ENCODE measurements around the gene RNF115. TPM values are rescaled to one million over a fixed set of nuclear protein-coding genes. Genes with fewer than 3 reads are reported as not detected.
"Not testable (repeated sequence)": the region's sequence is repeated elsewhere in the genome, so short reads cannot be mapped to it uniquely, and the experiment has no call there.

The RNF115 gene
- polyA plus RNA-seq (ENCODE audit: insufficient read length) = 18.0 TPM

DNA sequence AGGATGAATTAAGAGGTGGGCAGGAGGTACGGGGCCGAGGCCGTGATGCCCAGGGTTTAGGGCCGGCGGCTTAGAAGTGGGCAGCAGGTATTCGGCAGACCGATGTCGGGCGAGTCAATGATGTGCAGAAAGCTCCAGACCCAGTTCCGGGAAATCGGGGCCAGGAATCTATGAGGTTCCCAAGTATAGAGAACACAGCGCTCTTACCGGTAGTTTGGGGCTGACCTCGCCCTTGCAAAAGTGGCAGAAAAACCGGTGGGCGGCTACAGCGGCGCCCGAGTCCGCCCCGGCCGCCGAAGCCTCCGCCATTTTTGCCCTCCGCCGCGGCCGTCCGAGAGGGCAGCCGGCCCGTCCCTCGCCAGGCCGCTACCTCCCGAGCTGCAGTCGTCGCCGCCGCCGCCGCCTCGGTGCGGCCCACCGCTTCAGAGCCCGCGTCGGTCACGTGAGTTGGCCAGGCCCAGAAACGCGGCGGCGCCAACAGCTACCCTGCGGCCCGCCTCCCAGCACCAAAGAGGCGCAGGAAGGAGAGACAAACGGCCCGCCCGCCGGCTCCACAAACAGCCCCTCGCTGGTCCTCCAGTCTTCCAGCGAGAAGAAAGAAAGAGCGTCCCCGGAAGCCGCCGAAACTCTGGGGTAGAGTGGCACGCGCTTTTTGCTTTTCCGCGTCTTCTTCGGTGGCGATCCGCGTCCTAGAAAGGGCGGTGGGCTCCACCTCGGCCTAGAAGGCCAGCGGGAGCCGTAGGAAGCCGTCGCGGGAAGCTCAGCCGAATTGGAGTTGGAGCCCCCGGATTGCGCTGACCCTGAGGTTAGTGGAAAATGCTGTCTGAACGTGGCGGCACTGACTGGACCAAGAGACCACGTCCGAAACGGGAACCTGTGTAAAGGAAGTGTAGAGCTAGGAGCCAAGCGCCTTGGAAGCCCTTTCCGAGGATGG lies at the start of gene RNF115, which contains the start of gene POLR3C:
RNF115 (minus strand) TSS at position 531 of the 934 bp plus-strand sequence; CDS start at position 309, 222 bp downstream.
POLR3C (plus strand) TSS at position 636 of the 934 bp plus-strand sequence. CDS start 1,577 bp downstream, outside the sequence.
- peak; percentile 64 for DNase-seq (ENCODE audit: low read depth)

DNA sequence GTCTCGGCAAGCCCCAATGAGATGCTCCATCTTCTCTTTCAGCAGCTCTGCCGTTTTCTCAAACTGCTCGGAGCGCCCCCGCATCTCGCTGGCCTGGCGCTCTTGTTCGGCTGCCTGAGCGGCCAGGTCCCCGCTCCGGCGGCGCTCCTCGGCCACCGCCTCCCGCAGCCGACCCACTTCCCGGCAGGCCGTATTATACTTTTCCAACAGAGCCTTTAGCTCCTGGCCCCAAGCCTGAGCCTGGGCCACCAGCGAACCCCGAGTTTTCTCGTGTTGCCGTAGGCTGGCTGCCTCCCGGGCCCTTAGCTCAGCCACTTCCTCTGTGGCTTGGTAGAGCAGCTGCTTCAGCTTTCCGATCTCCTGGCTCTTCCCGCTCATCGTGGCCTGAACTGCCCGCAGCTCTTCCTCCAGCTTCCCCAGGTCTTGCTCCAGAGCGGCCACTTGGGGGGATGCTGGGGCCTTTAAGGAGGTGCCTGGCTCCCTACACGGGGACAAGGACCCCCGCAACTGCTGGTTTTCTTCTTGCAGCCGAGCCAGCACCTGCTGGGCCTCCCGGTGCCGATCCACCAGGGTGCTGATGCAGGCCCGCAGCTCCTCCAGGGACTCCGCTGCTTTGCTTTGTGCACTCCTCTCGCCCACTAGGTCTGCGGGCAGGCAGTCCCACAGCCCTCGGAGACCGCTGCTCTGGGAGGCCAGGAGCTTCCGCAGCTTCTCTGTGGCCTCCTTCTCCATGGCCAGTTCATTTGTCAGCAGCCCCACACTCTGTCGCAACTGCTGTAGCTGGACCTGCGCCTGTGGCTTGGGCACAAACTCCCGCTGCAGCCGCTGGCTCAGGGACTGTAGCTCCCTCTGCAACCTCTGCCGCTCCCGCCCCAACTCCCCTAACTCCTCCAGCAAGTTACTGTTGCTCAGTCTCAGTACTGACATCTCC lies 48.4 kb upstream of the RNF115 start:
- no peak for DNase-seq (ENCODE audit: low read depth)

DNA sequence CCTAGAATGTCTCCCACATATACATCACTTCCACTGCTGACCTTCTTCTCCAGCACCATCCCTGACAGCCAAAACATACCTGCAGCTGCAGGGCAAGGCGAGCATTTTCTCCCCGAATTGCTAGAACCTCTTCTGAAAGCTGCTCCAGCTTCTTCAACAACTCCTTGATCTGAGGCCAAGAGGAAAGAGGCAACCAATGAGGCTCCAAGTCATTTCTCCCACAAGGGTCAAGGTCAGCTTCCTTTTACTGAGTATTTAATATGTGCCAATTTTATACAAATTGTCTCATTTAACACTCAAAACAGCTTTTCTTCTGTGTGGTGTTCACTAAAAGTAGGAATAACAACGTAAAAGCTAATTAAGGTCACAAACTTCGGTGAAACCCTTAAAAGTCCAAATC lies 44.3 kb upstream of the RNF115 start:
- no peak for DNase-seq (ENCODE audit: low read depth)

GRCh38 chr1:145863282-145864018 lies 39.6 kb upstream of the RNF115 start:
- peak; percentile 67 for DNase-seq (ENCODE audit: low read depth)

- peak; percentile 83 for DNase-seq (ENCODE audit: low read depth)
Observed at GRCh38 chr1:145859491-145860023, 35.7 kb upstream of the RNF115 start.

DNA sequence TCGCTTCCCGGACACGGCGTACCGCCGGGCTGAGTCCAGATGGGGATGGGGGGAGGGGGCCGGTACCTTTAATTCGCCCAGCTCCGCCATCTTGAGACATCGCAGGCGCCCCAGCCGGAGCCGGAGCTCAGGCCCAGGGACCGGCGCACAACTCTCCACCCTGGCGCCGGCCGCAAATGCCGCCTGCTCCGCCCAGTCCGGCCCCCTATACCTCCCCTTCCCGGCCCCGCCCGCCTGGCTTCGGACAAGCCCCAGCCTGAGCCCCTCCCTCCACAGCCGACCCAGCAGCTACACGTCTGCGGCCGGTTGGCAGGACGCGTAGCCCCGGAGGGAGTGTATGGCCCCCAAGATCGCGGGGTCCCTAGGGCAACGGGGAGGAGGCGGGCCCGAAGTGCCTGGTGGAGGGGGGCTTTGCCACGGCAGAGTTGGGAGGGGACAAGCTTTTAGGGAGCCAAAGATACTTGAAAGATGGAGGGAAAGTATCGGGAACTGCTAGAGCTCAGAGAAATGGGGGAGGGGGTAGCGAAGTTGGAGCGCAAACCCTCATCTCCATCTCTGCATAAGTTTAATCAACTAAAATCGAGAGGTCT lies 35.1 kb upstream of the RNF115 start, which contains the start of gene PIAS3:
PIAS3 (minus strand) TSS at position 181 of the 590 bp plus-strand sequence; CDS start at position 90, 91 bp downstream.
- peak; percentile 70 for DNase-seq (ENCODE audit: low read depth)

- DNase-seq (ENCODE audit: low read depth) = no peak
Observed at GRCh38 chr1:145858238-145858900, 34.5 kb upstream of the RNF115 start.

GRCh38 chr1:145857170-145857569 lies 33.3 kb upstream of the RNF115 start:
- no peak for DNase-seq (ENCODE audit: low read depth)

DNA sequence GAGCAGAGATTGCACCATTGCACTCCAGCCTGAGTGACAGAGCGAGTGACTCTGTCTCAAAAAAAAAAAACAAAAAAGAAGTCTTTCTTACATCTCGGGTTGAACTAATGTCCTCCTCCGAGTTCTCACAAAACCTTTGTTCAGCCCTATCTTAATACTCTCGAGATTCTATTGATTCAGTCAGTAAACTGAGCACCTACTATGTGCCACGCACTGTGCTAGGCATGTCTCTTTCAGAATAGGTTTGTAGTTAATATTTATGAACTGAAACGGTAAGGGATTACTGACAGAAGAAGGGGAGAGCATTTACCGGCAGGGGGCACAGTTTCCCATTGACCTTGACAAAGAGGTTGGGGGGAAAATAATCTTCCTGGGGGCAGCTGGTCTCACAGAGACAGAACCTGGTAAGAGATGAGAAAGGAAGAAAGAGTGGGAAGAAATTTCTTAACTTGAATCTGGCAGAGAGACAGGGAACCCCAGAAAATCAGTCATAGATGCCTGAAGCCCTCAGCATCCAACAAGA lies 31.6 kb upstream of the RNF115 start:
- DNase-seq (ENCODE audit: low read depth) = no peak

DNA sequence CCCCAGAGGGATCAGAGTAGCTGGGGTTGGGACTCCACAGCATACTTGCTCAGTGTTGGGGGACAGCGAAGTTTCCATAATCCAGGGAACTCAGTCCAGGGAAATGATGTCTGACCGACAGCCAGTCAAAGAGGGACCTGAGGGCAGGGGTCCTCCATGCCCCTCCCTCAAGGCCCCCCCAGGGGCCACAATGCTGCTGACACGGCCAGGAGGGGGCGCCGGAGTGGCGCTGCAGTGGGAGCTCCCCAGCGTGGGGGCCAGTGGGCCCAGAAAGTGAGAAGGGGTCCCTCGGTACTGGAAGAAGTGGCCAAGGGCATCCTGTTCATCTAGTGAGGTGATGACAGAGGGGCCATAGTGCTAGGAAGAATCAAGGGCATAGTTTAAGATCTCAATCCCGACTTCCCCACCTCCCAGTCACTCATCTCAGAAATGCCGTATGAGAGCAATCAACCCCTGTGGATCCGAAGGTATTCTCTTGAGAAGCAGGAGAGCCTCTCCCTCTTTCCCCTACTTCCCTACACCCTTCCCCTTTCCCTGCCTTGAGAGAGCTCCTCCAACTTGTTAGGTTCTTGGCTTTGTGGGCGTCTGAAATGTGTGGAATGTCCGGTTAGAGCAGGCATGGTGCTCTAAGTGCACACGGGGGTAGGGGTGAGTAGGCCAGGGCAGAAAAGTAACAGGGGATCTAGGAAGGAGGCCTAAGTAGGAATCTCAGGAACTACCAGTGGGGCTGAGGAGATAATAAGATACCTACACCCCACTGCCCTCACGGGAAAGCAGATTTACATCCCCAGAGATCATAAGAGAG lies 25.7 kb upstream of the RNF115 start:
- no peak for DNase-seq (ENCODE audit: low read depth)

GRCh38 chr1:145847827-145848226 lies 23.9 kb upstream of the RNF115 start:
- DNase-seq (ENCODE audit: low read depth) = no peak

DNA sequence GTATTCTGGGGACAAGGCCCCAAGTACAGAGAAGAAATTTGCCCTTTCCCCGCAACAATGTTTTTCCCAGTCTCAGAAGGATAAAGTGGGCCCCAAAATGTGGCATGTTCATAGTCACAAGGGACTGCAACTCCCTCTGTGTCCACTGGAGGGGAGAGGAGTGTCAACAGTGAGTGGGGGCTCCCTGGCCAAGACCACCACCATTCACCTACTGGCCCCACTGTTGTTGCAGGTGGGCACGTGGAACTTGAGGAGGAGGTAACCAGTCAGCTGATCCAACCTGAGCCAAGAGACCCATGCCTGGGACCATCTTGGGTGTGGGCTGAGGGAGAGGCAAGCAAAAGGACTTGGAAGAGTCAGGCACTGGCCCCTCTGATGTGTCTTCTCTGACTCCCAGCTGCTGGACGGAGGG lies 22.3 kb upstream of the RNF115 start:
- no peak for DNase-seq (ENCODE audit: low read depth)

- DNase-seq (ENCODE audit: low read depth) = no peak
Observed at GRCh38 chr1:145845514-145846161, 21.7 kb upstream of the RNF115 start, which contains the start of gene NUDT17. Gene NUDT17 (plus strand): TSS chr1:145845630. CDS start chr1:145845641, 11 bp downstream.

DNA sequence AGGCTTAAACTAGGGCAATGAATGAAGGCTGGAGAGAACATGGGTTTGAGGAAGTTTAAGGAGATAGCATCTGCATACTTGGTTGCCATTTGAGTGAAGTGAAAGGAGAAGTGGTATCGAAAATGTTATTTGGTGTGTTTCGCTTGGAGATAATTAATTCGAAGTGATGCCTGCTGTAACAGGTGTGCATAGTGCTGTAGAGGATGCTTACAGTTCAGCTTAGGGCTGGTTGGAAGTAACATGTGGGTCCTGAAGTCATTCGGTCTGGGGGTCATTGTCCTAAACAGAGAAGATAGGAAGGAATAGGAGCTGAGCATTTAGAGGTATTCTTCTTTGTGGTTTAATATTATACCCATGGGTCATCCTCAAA lies 21.2 kb upstream of the RNF115 start:
- no peak for DNase-seq (ENCODE audit: low read depth)

- no peak for DNase-seq (ENCODE audit: low read depth)
Observed at GRCh38 chr1:145843031-145843430, 19.1 kb upstream of the RNF115 start.

- no peak for DNase-seq (ENCODE audit: low read depth)
Observed at GRCh38 chr1:145837656-145838055, 13.8 kb upstream of the RNF115 start.

GRCh38 chr1:145830810-145831209 lies 6.9 kb upstream of the RNF115 start:
- DNase-seq (ENCODE audit: low read depth) = not testable (repeated sequence)

- no peak for DNase-seq (ENCODE audit: low read depth)
Observed at GRCh38 chr1:145828367-145829026, 4.6 kb upstream of the RNF115 start.
